Fibroblast of pulmonary artery (primary cell): ENCODE measurements around the gene ABHD16A.

Experiments used
- DNase-seq: peaks from one replicate; pipeline ENCODE4 v3.0.0-alpha.2; 2010; ENCODE audit warnings: low read depth
- H3K4me3 ChIP-seq: replicated peaks from 2 replicates; pipeline ENCODE4 v1.5.1; 2011; ENCODE audit warnings: low read depth, mild to moderate bottlenecking, control low read depth, low read length, moderate library complexity
- TF ChIP-seq, protein P1 (sequence below): IDR thresholded peaks from 2 replicates; pipeline ENCODE4 v1.5.1; 2011; ENCODE audit warnings: mild to moderate bottlenecking, control low read depth, low read length, inconsistent platforms; ENCODE audit errors: missing control alignments

The ABHD16A gene

DNA sequence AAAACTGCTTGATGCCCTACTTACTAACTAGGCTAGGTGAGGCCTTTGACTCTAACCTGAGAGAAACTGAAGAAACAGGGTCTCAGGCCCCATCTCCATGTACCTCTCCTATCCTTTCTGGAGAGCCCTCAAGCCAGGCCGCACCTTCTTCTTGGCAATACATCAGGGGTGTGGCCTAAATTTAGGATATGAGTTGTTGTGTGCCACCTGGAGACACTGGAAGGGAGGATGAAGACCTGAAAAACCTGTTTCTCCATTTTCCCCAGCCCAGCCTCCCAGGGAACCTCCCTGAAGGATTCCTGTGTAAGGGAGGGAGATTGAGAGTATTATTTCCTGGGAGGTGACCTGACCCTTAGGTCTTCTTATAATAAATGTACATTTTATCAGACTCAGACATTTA lies 15.1 kb upstream of the ABHD16A start:
- TF ChIP-seq, protein P1, sequence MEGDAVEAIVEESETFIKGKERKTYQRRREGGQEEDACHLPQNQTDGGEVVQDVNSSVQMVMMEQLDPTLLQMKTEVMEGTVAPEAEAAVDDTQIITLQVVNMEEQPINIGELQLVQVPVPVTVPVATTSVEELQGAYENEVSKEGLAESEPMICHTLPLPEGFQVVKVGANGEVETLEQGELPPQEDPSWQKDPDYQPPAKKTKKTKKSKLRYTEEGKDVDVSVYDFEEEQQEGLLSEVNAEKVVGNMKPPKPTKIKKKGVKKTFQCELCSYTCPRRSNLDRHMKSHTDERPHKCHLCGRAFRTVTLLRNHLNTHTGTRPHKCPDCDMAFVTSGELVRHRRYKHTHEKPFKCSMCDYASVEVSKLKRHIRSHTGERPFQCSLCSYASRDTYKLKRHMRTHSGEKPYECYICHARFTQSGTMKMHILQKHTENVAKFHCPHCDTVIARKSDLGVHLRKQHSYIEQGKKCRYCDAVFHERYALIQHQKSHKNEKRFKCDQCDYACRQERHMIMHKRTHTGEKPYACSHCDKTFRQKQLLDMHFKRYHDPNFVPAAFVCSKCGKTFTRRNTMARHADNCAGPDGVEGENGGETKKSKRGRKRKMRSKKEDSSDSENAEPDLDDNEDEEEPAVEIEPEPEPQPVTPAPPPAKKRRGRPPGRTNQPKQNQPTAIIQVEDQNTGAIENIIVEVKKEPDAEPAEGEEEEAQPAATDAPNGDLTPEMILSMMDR = no peak
- no peak overlapping the region for H3K4me3 ChIP-seq
- no peak for DNase-seq

DNA sequence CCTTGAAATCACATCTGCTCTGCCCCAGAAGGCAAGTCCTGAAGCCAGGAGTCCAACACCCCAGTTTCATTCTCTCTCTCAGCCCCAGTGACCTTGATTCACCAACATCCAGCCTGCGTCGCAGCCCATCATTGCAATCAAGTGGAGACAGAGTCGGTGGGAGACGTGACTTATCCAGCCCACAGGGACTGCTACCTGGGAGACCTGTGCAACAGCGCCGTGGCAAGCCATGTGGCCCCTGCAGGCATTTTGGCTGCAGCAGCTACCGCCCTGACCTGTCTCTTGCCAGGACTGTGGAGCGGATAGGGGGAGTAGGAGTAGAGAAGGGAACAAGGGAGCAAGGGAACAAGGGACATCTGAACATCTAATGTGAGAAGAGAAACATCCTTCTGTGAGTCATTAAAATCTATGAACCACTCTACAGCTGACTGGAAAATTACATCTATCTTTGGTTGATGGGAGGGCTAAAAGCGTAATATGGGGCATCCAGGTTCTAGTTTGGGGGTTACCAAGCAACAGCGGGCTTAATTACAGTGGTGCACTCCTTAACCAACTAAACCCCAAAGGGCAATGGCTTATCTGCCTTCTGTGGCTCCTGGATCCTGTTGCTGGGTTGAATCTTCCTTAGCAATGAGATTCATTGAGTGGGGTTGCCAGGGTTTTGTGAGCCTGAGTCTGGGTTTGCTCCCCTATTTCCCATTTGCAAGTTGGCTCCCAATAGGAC lies 14.5 kb upstream of the ABHD16A start:
- no peak for DNase-seq
- TF ChIP-seq, protein P1 = no peak
- H3K4me3 ChIP-seq = no peak overlapping the region

DNA sequence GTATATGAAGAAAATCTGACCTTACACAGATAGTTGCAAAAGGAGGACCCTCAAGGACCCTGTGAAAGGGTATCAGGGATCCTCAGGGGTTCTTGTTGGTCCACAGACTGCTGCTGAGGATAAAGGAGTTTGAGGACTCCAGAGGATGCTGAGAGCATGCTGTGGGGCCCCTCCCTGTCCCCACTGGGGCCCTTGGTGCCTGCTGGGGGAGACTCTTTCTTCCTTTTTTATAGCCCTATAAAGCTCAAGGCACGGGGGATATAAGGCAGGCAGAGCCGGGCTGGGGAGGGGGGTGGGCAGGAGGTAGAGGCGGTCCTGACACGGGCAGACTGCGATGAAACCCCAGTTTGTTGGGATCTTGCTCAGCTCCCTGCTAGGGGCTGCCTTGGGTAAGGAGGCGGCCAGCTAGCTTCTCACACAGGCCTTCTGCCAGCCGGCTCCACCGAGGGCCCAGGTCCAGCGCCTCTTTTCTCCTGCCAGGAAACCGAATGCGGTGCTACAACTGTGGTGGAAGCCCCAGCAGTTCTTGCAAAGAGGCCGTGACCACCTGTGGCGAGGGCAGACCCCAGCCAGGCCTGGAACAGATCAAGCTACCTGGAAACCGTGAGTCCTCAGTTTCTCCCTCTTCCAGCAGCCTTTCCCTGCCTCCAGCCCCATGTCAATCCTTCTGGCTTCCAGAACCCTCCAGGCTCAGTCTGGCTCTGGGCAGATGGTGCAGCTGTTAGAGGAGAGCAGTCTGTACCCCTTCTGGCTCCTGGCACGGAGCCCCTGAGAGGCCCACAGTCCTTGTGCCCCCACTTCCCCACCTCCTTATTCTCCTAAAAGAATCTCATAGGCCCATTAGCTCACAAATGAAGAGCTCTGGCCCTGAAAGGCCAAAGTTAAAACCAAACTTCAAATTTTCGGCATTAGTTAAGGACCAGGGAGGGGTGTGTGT lies 12.2 kb upstream of the ABHD16A start, which contains the start of gene LY6G6D:
Gene LY6G6D (plus strand): TSS at position 327 of the 937 bp plus-strand sequence. CDS start 8 bp downstream, at position 335.
- no peak for DNase-seq
- TF ChIP-seq, protein P1 = no peak
- no peak within 1 kb of the TSS for H3K4me3 ChIP-seq

DNA sequence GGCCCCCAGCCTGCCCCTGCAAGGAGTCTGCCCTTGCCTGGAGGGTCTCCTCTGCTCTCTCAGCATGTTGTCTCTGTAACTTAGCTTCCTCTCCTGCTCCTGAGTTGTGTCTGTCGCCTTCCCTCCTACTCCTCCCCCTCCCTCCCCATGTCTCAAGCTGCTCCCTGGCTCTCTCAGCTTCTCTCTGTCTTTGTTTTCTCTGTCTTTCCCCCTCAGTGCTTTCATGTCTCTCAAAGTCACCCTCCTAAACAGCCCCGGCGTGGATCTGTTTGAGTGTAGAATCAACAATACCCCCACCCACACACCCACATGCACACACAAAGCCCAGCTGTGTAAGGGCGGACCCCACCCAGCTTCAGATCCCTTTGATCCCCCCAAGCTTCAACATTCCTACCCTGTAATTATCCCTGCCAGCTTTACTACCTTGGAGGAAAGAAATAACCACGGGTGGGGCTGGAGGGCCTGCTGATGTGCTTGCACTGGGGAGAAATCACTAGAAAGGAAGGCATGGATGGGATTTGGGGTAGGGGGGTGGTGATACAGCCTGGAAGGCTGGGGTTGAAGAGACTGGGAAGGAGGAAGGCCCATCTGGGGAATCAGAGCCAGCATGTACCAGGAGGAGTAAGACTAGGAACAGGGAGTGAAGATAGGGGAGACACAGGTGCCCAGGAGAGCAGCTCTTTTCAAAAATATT lies 11.0 kb upstream of the ABHD16A start:
- no peak for DNase-seq
- TF ChIP-seq, protein P1 = no peak
- H3K4me3 ChIP-seq = no peak overlapping the region

DNA sequence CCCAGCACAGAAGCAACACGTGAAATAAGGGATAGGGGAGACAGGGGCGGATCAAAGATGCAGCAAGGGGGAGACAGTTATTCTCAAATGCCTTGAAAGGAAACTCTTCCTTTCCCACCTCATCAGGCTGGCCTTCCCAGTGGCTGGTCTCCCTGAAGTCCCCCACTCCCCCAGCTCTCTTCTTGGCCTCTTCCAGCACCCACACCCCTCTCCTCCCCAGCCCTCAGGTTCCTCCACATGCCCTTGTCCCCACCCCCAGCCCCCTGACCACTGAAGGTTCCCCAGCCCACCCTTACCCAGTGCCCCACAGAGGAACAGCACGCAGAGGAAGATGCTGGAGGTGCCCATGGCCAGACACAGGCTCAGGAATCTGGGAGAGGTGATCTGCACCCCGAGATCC lies 10.3 kb upstream of the ABHD16A start:
- no peak overlapping the region for H3K4me3 ChIP-seq
- TF ChIP-seq, protein P1 = no peak
- DNase-seq = no peak

DNA sequence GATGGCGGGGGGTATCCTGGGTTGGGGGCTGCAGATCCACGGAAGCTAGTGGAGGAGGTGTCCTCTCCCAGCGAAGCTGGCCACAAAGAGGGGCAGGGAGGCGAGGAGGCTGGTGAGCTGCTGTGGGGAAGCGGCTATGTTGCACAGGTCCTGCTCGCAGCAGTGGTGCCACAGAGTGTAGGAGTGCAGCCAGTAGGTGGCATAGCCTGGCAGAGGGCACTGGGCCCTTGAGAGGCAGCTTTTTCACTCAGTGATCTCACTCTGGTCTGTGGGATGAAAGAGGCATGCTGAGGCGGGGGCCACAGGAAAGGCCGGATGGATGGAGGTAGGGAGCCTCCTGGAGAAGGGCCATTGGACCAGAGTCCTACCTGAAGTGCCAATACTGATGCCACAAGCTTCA lies 9.2 kb upstream of the ABHD16A start:
- DNase-seq = no peak

More for the DNA sequence above, 9.2 kb upstream of the ABHD16A start:
- H3K4me3 ChIP-seq = no peak overlapping the region
- TF ChIP-seq, protein P1 = no peak
